HG03575 (cell line): ENCODE measurements around the gene WDR81.
"Not testable (repeated sequence)": the region's sequence is repeated elsewhere in the genome, so short reads cannot be mapped to it uniquely, and the experiment has no call there.

Experiments used
- ATAC-seq: cut with Tn5 transposase; IDR thresholded peaks from one replicate; pipeline ENCODE4 v1.9.1; 2021; ENCODE audit not compliant: unreplicated experiment, insufficient number of reproducible peaks, low FRiP score; ENCODE audit errors: extremely low read depth

WDR81 gene

DNA sequence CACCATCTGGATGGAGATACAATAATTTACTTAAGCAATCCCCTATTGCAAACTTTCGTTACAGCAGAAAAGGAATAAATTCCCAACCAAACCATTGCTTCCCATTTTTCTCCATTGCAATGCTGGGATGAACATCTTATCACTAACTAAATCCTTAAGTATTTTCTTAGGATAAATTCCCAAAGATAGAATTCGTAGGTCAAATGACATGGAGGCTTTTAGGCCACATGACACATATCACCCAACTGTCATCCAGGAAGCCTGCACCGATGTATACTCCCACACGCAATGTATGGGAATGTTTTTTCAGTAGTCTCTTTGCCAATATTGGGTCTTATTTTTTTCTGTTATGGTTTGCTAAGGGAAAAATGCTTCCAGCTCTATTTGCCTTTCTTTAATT, 12.7 kb upstream of the WDR81 start:
- no peak for ATAC-seq

GRCh38 chr17:1712271-1712670, 12.2 kb upstream of the WDR81 start:
- ATAC-seq: no peak

DNA sequence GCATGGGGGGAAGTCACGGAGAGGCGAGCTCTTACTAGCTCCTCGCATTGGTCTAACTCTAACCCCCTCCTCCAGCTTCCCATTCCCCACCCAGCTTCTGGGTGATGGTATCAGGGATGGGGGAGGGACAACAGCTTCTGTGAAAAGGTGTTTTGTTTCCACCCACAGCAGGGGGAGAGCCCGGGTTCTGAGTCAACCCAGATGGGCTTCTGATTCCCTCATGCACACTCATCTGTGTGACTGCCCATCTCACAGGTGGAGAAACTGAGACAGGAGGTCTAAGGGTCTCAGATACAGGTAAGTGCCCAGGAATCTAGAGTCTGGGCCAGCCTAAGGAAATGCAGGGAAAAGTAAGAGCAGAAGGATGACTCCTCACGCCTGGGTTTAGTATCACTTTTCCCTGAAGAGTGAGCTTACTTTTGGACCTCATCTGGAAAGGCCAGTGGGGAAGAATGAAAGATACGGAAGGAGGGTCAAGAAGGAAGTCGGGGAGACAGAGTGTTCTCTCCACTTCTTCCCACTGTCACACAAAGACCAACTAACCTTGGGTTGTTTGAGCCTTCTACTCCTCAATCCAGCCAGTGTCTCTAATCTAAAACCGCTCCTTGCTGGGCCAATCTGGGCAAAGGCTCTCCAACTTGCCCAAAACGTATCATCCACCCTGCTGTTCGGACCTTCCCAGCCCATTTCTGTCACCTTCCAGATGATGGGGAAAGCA, 11.2 kb upstream of the WDR81 start:
- ATAC-seq: no peak

- ATAC-seq: no peak
Measured at GRCh38 chr17:1713878-1714426, 10.6 kb upstream of the WDR81 start.

DNA sequence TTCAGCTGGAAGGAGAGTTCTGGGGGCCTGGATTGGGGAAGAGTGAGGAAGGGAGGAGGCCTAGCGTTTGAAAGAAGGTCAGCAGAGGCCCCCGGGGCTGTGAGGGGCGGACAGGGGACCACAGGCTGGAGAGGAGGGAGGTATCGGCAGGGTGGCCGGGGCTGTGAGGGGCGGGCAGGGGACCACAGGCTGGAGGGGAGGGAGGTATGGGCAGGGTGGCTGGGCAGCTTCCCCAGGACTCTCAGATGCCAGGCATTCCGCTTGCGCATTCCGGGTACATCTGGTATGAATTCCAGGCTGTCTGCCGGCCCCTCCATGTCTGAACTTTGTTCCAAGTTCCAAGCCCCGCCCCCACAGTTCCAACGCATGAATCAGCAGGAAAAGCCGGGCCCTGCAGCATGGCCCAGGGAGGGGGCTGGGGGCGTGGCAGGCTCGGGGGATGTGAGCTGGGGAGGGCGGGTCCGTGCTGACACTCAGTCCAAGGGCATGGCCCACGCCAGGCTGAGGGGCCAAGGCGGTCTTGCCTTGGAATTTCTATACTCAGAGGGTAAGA, 10.0 kb upstream of the WDR81 start:
- ATAC-seq: no peak

DNA sequence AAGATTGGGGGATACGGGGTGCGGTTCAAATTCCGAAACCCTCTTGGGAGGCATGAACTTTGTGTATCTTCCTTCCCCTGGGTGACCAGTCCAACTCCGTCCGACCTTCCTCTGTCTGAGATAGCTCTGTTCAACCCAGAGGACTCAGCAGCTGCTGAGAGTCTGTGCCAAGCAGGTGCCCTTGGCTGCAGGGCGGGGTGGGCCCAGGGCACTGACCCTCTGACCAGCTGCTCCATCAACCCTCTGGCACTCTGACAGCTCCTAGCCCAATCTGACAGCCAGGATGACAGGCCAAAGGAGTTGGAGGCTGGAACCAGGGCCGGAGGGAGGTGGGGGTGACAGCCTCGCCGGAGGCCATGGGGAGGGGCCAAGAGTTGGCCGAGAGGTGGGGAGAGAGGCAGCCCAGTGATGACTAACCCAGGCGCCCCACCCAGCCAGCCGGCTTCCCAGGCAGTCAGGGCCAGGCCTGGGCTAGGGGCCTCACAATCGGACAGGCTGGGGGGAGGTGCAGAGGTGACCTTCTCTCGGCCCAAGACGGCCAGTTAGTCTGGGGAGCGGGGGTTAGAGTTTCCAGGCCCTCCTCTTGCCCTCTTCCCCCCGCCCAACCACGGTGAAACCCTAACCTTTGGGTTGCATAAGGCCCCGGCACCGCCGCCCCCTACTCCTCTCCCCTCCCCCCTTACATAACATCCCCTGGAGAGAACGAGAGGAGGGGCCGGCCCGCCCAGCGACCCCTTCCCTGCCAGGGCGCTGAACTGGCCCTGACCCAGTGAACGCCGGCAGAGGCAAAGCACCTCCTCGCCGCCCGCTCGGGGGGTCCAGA, 9.3 kb upstream of the WDR81 start:
- no peak for ATAC-seq

DNA sequence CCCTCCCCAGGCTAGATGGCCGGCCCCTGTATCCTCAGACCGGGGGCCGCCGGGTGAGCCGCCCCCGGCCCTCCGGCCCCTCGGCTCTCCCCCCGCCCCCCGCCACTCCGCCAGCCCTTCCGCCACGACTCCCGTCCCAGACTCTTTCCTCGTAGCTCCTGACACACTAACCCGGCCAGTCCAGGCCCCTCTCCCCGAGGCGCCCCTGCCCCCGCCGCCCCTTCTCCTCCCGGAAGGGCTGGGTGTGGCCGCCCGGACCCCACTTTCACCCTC, 8.8 kb upstream of the WDR81 start:
- no peak for ATAC-seq

GRCh38 chr17:1716076-1716911, 8.2 kb upstream of the WDR81 start:
- peak; percentile 56 for ATAC-seq

DNA sequence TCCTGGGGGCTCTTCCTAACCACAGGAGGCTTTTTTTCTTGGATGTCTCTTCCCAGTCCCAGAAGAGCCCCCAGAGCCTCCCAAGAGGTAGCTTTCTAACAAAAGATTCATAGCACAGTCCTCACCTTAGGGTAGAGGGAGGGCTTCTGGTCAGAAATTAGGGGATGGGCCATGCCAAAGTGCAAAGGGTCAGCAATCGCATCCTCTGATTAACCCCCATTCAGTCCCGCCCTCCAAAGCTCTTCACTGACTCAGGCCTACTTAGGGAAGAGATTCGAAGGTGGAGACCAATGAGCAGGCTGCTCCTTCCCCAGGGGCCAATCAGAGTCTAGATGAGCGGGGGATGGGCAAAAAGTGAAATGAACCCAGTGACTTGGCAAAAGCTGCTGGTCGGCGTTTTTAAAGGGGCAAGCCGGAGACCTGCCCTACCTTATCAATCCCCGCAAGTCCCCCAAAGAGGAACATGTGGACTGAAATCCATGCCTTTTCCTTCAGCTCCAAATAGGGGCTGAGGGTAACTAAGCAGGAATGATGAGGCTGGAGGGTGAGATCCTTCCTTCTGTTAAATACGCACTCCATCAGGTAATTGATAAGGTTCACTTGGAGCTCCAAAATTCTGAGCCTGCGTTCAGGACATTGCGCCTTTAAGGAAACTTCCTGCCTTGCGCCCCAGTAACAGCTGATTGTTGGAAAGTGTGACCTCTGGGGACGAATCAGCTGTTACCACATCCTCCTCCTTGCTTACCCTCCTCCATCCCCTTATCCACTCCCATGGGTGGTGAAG, 7.4 kb upstream of the WDR81 start:
- ATAC-seq: no peak

- no peak for ATAC-seq
Measured at GRCh38 chr17:1718362-1719165, 5.9 kb upstream of the WDR81 start.

- ATAC-seq: no peak
Measured at GRCh38 chr17:1720856-1721386, 3.6 kb upstream of the WDR81 start.

DNA sequence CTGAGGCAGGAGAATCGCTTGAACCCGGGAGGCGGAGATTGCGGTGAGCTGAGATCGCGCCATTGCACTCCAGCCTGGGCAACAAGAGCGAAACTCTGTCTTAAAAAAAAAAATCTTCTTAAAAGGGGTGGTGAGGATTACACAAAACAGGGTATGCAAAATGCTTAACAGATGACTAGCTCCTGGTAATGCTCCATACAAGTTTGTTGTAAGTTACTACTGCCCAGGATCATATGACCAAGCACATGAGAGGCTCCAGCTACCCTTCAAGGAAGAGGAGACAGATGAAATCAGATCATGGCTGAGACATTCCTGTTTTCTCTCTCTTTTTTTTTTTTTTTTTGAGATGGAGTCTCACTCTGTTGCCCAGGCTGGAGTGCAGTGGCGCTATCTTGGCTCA, 2.5 kb upstream of the WDR81 start:
- not testable (repeated sequence) for ATAC-seq

DNA sequence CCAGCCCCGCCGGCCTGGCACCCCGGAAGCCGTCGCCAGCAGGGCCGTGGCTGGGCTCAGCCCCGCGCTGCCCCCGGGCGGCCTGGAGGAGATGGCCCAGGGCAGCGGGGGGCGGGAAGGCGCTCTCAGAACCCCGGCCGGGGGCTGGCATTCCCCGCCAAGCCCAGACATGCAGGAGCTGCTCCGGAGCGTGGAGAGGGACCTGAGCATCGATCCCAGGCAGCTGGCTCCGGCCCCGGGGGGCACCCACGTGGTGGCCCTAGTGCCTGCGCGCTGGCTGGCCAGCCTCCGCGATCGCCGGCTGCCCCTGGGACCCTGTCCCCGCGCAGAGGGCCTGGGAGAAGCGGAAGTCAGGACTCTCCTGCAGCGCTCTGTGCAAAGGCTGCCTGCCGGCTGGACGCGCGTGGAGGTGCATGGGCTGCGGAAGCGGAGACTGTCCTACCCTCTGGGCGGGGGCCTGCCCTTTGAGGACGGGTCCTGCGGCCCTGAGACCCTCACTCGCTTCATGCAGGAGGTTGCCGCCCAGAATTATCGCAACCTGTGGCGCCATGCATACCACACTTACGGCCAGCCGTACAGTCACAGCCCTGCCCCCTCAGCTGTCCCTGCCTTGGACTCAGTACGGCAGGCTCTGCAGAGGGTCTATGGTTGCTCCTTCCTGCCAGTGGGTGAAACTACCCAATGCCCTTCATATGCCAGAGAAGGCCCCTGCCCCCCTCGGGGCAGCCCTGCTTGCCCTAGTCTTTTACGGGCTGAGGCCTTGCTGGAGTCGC, 551 bp downstream of the WDR81 start:
- ATAC-seq: no peak

DNA sequence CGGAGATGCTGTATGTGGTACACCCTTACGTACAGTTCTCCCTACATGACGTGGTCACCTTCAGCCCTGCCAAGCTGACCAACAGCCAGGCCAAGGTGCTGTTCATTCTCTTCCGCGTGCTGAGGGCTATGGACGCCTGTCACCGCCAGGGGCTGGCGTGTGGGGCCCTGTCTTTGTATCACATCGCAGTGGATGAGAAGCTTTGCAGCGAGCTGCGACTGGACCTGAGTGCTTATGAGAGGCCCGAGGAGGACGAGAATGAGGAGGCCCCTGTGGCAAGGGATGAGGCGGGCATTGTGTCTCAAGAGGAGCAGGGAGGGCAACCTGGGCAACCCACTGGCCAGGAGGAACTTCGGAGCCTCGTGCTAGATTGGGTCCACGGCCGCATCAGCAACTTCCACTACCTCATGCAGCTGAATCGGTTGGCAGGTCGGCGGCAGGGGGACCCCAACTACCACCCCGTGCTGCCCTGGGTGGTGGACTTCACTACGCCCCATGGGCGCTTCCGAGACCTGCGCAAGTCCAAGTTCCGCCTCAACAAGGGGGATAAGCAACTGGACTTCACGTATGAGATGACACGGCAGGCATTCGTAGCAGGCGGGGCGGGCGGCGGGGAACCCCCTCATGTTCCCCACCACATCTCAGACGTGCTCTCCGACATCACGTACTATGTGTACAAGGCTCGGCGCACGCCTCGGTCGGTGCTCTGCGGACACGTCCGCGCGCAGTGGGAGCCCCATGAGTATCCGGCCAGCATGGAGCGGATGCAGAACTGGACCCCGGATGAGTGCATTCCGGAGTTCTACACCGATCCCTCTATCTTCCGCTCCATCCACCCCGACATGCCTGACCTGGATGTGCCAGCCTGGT, 1.4 kb downstream of the WDR81 start:
- ATAC-seq: no peak

- no peak for ATAC-seq
Measured at GRCh38 chr17:1726626-1727257, 2.2 kb downstream of the WDR81 start.
